GM18867 (cell line): Measurements from ENCODE around the gene GPX4.

ENCODE experiments used
- ATAC-seq: cut with Tn5 transposase; IDR thresholded peaks from one replicate; pipeline ENCODE4 v1.9.1; 2021; ENCODE audit warnings: mild to moderate bottlenecking, moderate library complexity; ENCODE audit not compliant: unreplicated experiment

The GPX4 gene

DNA sequence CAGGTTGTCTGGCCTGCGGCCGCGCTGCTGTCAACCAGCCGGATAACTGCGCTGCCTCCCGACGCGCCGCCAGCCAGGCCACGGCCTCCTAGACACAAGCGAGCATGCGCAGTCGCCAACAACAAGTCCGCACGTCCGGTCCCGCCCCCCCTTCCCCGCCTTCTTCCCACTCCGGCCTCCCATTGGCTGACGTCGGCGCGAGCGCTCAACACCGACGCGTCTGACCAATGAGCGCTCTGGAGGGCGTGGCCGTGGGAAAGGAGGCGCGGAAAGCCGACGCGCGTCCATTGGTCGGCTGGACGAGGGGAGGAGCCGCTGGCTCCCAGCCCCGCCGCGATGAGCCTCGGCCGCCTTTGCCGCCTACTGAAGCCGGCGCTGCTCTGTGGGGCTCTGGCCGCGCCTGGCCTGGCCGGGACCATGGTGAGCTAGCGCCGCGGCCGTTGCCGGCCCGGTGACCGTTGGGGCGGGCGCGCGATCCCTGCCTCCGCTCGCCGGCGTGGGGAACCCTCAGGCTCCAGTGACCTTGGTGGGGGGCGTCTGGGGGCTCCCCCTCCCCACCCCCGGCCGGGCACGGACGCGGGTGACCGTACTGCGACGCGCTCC is at the start of gene GPX4:
Gene GPX4, plus strand, starts transcription at position 287 of the 603 bp plus-strand sequence. Its CDS starts 50 bp downstream, at position 337.
- ATAC-seq, result peak; percentile 72

DNA sequence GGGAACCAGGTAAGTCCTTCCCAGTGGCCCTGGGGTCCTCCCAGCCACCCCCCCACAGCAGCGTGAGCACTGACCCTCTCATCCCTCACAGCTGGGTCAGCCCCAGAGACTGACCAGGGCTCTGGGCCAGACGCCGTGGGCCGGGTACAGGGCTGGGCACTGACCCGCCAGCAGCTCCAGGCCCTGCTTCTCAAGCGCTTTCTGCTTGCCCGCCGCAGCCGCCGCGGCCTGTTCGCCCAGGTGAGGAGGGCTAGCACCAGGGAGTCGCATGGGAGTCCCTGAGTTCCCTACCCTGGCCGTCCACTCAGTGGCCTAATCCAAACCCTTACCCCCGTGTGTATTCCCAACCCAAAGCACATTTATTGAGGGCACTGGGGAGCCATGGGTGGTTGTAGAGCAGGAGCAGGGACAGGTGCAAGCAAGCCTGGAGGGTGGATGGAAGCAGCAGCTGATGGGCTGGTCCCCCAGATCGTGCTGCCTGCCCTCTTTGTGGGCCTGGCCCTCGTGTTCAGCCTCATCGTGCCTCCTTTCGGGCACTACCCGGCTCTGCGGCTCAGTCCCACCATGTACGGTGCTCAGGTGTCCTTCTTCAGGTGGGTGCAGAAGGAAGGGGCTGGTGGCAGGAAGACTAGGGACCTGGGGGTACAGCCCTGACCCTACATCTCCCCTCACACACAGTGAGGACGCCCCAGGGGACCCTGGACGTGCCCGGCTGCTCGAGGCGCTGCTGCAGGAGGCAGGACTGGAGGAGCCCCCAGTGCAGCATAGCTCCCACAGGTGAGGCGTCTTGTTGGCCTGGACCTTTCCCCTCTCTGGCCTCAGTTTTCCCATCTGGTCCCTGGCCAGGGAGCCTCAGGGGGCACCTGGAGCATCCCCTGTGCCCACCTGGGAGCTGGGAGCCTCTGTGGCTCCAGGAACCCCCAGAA is 49.4 kb upstream of the GPX4 start:
- no peak for ATAC-seq

DNA sequence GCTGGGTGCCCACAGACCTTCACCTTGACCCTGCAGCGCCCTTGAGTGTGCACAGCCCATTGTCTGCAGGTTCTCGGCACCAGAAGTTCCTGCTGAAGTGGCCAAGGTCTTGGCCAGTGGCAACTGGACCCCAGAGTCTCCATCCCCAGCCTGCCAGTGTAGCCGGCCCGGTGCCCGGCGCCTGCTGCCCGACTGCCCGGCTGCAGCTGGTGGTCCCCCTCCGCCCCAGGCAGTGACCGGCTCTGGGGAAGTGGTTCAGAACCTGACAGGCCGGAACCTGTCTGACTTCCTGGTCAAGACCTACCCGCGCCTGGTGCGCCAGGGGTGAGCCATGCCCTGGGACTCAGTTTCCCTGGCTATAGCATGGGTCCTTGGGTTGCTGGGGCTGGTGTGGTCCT is 48.8 kb upstream of the GPX4 start:
- ATAC-seq, result no peak

DNA sequence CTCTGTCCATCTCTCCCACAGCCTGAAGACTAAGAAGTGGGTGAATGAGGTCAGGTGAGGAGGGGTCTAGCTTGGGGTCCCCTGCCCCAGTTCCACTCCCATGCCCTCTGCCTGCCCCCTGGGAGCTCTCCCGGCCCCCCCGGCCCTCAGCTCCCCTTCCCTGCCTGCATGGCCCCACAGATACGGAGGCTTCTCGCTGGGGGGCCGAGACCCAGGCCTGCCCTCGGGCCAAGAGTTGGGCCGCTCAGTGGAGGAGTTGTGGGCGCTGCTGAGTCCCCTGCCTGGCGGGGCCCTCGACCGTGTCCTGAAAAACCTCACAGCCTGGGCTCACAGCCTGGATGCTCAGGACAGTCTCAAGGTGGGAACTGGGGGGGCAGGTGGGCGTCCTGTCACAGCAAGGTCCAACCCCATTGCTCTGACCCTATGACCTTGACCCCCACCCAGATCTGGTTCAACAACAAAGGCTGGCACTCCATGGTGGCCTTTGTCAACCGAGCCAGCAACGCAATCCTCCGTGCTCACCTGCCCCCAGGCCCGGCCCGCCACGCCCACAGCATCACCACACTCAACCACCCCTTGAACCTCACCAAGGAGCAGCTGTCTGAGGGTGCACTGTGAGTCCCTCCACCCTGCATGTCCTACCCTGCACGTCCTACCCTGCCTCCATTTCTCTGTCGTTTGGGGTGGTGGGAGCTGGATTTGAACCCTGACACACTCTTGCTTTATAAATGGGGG is 47.7 kb upstream of the GPX4 start:
- no peak for ATAC-seq

- ATAC-seq, result no peak
These were observed 46.5 kb upstream of the GPX4 start for GRCh38 chr19:1057176-1057855.

DNA sequence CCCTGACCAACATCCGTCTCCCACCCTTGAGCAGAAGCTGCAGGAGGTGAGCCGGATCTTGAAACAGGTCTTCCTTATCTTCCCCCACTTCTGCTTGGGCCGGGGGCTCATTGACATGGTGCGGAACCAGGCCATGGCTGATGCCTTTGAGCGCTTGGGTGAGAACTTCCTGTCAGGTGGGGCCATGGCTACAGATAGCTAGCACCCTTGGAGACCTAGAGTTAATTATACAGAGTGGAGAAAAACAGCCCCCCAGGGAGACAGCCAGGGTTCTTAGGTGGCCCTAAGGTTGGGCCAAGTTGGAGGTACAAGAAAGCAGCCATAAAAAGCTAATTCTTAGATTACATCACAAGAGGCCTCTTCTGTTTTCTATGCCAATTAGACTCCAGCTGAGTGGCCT is 45.7 kb upstream of the GPX4 start:
- ATAC-seq, result no peak

GRCh38 chr19:1060689-1061088 is 43.1 kb upstream of the GPX4 start:
- no peak for ATAC-seq

DNA sequence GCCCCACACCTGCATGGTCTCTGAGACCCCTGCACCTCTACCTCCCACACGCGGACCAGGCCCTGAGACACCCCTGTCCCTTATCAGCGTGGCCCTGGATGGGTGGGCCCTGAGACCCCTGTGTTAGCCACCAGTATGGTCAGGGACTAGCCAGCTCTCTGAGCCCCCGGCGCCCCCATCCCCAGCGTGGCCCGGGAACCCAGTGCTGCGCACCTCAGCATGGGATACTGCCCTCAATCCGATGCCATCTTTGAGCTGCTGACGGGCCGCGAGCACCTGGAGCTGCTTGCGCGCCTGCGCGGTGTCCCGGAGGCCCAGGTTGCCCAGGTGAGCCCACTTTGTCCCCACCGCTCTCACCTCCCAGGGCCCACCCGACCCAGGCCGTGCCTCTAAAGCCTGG is 41.8 kb upstream of the GPX4 start:
- ATAC-seq, result no peak

DNA sequence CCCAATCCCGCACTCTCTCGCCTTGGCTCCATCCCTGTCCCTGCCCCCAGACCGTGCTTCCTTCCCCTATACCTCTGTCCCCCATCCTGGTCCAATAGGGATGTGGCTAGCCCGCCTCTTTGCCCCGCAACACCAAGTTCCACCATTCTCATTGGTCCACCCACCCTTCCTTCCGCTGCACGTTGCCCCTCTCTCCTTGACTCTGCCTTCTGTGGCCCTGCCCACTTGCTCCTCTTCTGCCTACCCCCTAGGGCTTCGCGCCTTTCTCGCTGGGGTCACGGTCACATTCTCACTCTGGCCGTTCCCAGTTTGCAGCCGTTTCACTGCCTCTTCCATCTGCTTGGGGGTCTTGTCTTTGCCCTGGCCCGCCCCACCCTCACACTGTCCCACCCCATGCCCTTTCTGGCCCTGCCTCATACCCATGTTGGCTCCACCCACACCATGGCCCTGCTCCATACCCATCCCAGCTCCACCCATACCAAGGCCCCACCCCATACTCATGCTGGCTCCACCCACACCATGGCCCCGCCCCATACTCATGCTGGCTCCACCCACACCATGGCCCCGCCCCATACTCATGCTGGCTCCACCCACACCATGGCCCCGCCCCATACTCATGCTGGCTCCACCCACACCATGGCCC is 41.3 kb upstream of the GPX4 start:
- no peak for ATAC-seq

DNA sequence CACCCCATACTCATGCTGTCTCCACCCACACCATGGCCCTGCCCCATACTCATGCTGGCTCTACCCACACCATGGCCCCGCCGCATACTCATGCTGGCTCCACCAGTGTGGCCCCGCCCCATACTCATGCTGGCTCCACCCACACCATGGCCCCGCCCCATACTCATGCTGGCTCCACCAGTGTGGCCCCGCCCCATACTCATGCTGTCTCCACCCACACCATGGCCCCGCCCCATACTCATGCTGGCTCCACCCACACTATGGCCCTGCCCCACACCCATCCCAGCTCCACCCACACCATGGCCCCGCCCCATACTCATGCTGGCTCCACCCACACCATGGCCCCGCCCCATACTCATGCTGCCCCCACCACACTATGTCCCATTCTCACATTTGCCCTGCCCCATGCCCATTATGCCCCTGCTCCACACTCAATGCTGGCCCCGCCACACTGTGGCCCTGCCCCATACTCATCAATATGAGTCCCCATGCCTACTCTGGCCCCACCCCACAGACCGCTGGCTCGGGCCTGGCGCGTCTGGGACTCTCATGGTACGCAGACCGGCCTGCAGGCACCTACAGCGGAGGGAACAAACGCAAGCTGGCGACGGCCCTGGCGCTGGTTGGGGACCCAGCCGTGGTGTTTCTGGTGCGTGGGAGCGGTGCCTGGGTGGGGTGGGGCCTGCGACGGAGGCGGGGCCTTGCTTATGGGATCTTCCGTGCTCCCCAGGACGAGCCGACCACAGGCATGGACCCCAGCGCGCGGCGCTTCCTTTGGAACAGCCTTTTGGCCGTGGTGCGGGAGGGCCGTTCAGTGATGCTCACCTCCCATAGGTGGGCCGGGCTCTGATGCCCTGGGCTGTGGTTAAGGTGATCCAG is 40.5 kb upstream of the GPX4 start:
- no peak for ATAC-seq

DNA sequence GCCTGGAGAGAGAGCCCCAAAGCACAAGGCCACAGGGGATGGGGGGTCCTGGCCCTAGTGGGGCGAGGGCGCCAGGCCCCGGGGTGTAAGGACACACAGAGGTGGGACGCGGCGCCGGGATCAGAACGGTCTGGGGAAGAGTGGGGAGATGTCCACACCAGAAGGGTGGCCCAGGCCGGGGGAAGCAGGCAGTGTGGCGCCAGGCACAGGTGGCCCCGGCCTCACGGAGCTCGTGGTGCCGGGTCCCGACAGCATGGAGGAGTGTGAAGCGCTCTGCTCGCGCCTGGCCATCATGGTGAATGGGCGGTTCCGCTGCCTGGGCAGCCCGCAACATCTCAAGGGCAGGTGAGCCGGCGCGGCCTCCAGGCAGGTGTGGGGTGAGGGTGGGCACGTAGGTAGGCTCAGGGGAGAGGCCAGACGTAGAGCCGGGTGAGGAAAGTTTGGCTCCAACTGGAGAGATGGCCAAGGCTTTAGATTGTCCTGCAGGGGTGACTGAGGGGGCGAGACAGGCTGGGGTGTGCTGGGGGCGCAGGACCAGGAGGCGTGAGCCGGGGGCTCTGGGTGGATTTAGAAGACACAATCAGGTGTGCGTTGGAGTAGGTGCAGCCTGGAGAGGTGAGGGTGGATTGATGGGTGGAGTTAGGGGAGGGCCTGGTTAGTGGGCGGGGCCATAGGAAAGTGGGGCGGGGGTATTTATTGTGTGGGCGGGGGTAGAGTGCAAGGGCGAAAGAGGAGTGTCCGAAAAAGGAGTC is 39.7 kb upstream of the GPX4 start:
- no peak for ATAC-seq

GRCh38 chr19:1064661-1065605 is 38.9 kb upstream of the GPX4 start:
- ATAC-seq, result peak; percentile 33

GRCh38 chr19:1065606-1066109 is 38.1 kb upstream of the GPX4 start:
- no peak for ATAC-seq

DNA sequence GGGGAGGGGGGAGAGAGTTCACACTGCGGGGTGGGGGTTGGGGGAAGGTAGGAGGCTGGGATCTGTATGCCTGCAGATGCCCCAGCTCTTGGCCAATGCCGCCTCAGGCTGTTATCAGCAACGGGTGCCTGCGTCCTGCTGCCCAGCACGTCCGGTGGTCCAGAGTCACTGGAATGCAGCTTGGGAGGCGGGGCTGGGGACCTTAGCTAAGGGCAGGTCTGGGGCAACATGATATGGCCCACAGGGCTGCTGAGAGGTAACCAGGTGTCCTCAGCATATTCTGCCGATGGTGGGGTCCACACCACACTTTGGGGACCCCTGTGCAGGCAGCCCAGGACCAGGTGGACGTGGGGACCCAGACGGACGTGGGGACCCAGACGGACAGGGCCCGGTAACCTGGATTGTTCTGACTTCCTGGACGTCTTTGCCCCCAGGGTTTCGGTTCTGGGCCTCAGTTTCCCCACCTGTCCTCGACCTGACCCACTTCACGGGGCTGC is 37.5 kb upstream of the GPX4 start:
- no peak for ATAC-seq

DNA sequence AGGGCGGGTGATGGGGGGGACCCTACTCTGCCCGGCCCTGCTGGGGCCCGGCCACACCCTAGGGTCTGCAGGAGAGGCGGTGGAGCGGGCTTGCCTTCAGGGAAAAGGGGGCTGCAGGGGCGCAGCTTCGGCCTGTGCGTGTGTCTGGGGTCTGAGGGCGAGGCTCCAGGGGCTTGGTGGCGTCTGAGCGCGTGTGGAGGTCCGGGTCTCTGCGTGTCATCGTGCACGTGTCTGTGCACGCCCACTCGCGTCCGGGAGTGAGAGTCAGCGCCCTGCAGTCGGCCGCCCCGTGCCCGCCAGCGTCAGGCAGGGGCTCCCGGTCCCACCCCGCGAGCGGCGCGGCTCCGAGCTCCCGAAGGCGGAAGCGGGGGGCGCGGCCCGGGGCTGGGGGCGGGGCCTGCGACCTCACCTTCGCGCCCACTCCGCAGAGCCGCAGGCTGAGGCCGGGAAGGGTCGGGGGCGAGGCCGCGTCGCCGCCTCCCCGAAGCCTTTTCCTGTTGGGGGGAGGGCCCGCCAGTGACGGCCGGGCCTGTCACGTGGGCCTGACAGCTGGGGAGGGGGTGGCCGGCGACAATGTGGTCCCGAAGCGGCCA is 37.0 kb upstream of the GPX4 start, which contains the start of gene ARHGAP45:
Gene ARHGAP45, plus strand, starts transcription at position 420 of the 593 bp plus-strand sequence. CDS start 239 bp downstream, outside the sequence.
- no peak for ATAC-seq

DNA sequence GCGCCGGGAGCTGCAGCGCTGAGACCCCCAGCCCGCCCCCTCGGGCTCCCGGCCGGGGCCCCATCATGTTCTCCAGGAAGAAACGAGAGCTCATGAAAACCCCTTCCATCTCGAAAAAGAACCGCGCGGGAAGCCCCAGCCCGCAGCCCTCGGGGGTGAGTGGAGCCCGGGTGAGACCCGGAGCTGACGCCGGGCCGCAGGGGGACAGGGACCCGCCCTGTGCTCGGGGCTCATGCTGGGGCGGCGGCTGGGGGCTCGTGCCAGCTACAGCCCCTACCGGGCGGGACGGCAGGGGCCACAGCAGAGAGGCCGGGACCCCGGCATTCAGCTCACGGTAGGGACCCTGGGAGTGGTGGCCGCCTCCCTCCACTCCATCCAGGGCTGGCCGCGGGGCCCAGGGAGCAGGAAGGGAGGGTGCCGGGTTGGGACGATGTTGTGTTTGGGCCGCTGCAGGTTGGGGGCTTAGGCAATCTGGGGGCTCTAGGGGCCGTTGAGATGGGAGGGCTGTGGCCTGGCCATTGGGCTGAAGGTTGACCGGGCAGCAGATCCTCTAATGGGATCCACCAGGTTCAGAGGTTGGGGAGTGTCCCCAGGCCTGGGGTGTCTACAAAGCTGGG is 36.3 kb upstream of the GPX4 start:
- ATAC-seq, result no peak
